Activated naive CD4-positive, alpha-beta T cell treated with anti-CD3 and anti-CD28 coated beads, Interleukin-2, amount 10 ng/mL, durations not matched to agents 7 days and 5 days (primary cell): ENCODE results near the gene TENM4.

Experiments used
- CTCF ChIA-PET: fragments of 350-600 bp; sonication (Branson Sonifier 250); formaldehyde crosslinking; loops from one replicate; lab custom pipeline; 2021; ENCODE audit warnings: antibody characterized with exemption; lab: Charles Lee
- DNase-seq: peaks from one replicate; pipeline ENCODE4 v3.0.0-alpha.2; 2020
- H3K27ac Mint-ChIP-seq: one replicate; pipeline ENCODE4 v1.8.0; 2021; ENCODE audit warnings: mild to moderate bottlenecking, moderate library complexity, mixed read lengths
- H3K27me3 Mint-ChIP-seq: one replicate; pipeline ENCODE4 v1.8.0; 2021; ENCODE audit warnings: mild to moderate bottlenecking, mixed read lengths
- H3K36me3 Mint-ChIP-seq: one replicate; pipeline ENCODE4 v1.8.0; 2021; ENCODE audit warnings: mixed read lengths
- H3K4me1 Mint-ChIP-seq: one replicate; pipeline ENCODE4 v1.8.0; 2021; ENCODE audit warnings: mixed read lengths
- H3K4me3 Mint-ChIP-seq: one replicate; pipeline ENCODE4 v1.8.0; 2021; ENCODE audit warnings: mild to moderate bottlenecking, moderate library complexity, mixed read lengths
- H3K9me3 Mint-ChIP-seq: one replicate; pipeline ENCODE4 v1.8.0; 2021; ENCODE audit warnings: mixed read lengths

The TENM4 gene

DNA sequence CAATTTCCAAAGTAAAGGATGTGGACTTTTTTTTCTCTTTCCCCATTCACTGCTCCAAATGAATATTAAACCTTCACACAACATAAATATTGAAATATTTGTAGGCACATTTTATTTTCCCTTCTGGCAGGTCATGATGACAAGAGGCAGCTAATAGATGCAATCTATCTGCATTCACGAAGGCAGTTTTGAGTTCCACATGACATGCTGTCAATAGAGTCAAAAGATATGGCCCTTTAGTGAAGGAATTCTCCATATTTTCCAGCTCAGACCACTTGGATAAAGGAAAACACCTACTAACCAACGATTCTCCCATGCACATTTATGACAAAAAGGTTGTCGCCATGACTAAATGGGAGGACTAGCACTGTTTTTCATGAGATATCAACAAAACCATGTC lies 37.9 kb downstream of the TENM4 start:
- Mint-ChIP-seq H3K4me3 (no peak overlapping the region), H3K9me3 (no peaks in the 10 kb centered on the region), H3K27ac (no peak overlapping the region), H3K36me3 (no peaks in the 10 kb centered on the region), H3K27me3 (no peaks in the 10 kb centered on the region), H3K4me1 (no peaks in the 10 kb centered on the region)
- CTCF ChIA-PET: no interaction called here
- no peak for DNase-seq

DNA sequence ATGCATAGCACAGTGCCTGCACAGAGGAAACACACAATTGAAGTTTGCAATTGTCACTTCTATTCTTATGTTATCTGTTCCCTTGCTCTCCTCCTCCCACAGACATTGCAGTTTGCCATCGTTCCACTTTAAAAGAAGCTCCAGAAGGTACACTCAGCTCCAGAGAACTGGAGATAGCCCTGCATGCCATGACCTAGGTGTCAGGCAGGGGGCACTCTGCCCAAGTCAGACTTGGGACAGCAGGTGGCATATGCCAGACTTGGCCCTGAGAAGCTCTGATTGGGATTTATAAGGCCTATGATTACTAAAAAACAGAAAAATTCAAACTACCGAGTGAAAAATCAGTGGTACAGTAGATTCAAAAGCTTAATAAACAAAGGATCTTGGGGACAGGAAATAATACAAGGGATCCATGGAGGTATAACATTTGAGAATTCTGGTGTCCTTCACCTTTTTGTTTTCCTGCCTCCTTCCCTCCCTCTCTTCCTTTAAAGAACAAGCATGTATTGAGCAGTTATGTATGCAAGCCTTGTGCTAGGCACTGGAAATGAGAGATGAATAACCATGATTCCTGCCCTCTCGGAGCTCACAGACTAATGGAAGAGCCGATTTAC lies 40.0 kb downstream of the TENM4 start:
- no peaks in the 10 kb centered on the region for H3K36me3 Mint-ChIP-seq
- no peak overlapping the region for H3K4me3 Mint-ChIP-seq
- no peaks in the 10 kb centered on the region for H3K27me3 Mint-ChIP-seq
- DNase-seq: no peak
- H3K4me1 Mint-ChIP-seq: no peaks in the 10 kb centered on the region
- CTCF ChIA-PET: no interaction called here
- H3K9me3 Mint-ChIP-seq: no peaks in the 10 kb centered on the region
- no peak overlapping the region for H3K27ac Mint-ChIP-seq

DNA sequence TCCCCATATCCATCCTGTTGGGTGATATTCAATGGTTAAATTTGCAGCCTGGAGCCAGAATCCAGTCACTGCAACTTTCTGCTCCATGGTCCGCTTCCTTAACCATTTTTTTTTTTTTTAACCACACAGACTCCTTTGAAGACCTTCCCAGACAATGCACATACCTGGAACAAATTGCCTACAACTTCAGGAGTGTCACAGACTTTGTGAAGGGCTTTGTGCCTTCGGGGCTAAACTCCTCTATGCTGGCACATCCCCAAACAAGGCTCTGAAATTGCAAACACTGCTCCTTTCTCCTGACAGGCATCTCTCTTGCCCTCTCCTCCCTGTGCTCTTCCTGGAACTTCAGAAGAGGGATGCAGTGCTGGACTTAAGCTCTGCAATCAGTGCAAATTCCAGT lies 40.6 kb downstream of the TENM4 start:
- Mint-ChIP-seq H3K36me3 (no peaks in the 10 kb centered on the region), H3K27ac (no peak overlapping the region), H3K4me1 (no peaks in the 10 kb centered on the region), H3K27me3 (no peaks in the 10 kb centered on the region), H3K9me3 (no peaks in the 10 kb centered on the region), H3K4me3 (no peak overlapping the region)
- CTCF ChIA-PET: no interaction called here
- DNase-seq: no peak

DNA sequence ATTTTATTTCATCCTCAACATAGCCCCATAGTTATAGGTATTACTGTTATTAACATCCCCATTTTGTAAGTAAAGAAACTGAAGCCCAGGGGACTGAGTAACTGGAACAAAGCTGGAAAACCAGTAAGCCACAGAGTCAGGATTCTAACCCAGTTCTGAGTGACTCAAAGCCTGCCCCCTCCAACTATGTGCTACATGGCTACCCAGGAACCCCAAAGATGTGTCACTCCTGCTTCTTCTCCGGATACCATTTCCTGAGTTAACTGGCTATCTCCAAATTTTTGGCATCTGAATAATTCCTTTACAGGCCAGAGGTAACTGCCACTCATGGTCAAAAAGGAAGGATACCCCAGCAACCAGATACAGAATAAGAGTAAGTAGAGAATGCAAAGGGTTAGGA lies 43.6 kb downstream of the TENM4 start:
- CTCF ChIA-PET: no interaction called here
- Mint-ChIP-seq H3K9me3 (no peaks in the 10 kb centered on the region), H3K4me3 (no peak overlapping the region), H3K27ac (no peak overlapping the region), H3K4me1 (no peaks in the 10 kb centered on the region), H3K36me3 (no peaks in the 10 kb centered on the region), H3K27me3 (no peaks in the 10 kb centered on the region)
- no peak for DNase-seq

DNA sequence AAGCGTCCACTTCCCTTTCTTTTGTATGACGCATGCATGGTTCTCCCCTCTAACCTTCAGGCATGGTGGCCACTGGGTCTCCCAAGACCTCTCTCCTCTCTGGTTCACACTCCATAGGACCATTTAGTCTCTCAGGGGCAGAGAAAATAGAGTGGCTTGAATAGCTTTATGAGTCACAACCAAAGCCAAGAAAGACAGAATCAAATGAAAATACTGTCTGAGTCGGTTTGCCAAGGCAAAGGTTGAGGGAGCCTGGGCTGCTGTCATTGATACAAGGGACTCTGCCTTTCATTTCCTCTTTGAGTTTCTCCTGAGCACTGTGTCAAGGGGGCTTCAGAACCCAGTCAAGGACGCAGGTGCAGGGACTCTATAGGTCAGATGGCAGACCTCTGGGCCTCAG lies 44.2 kb downstream of the TENM4 start:
- Mint-ChIP-seq H3K9me3 (no peaks in the 10 kb centered on the region), H3K27me3 (no peaks in the 10 kb centered on the region), H3K36me3 (no peaks in the 10 kb centered on the region), H3K27ac (no peak overlapping the region), H3K4me3 (no peak overlapping the region), H3K4me1 (no peaks in the 10 kb centered on the region)
- no peak for DNase-seq
- CTCF ChIA-PET: no interaction called here

DNA sequence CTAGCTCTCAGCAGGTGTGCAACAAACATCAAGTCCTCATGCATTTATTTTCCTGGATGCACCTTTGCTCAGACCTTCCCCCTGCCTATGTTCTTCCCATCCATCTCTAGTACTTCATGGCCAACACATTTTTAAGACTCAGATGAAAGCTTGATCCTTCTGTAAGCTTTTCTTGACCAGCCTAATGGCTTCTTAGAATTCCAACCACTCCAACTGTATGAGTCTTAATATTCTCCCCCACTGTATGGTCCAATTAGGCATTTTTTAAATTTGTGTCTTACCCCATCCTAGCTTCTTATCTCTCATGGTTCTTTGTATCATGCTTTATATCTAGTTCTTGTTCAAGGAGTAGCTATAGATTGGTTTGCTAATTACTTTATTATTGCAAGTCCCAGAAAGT lies 44.8 kb downstream of the TENM4 start:
- no peak for DNase-seq
- CTCF ChIA-PET: no interaction called here

DNA sequence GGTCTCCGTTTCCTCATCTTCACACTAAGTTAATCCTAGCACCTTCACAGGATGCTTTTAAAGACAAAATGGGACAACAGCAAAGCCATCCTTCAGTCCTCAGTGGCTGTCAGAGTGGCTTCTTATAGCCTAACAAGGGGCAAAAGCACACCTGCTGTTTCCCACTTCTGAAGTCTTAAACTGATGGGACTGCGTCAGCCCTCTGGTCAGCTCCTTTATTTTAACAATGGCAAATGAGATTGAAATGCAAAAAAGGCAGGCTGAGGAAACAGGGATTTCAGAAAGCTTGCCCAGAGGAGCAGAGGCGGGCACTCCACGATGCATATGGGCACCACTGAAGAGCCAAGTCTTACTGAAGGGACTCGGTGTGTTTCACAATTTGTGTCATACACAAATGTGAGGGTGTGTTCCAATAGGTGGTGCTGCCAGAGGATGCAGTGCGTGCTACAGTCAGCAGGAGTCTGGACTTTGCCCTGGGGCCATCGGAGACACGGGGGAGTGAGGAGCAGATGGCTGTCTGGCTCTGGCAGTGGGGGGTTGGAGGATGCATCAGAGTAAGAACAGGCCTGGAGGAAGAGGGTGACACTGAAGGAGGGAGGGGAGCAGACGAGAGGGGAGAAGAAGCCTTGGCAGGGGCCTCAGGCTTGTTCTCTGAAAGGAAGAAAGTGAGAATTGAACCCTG lies 47.3 kb downstream of the TENM4 start:
- CTCF ChIA-PET: interaction anchor here (1.0 kb wide), 1 partner anchor 16 kb away, joined by 3 read pairs; no protein-coding TSS in a partner anchor
- no peak for DNase-seq
- Mint-ChIP-seq H3K9me3 (no peaks in the 10 kb centered on the region), H3K27ac (no peak overlapping the region), H3K36me3 (no peaks in the 10 kb centered on the region), H3K27me3 (peaks cover 4% of the 10 kb centered on the region), H3K4me3 (no peak overlapping the region), H3K4me1 (no peaks in the 10 kb centered on the region)

More for the DNA sequence above, 44.8 kb downstream of the TENM4 start:
- H3K4me1 Mint-ChIP-seq: no peaks in the 10 kb centered on the region
- H3K4me3 Mint-ChIP-seq: no peak overlapping the region
- H3K9me3 Mint-ChIP-seq: no peaks in the 10 kb centered on the region
- no peak overlapping the region for H3K27ac Mint-ChIP-seq
- no peaks in the 10 kb centered on the region for H3K36me3 Mint-ChIP-seq
- H3K27me3 Mint-ChIP-seq: no peaks in the 10 kb centered on the region

DNA sequence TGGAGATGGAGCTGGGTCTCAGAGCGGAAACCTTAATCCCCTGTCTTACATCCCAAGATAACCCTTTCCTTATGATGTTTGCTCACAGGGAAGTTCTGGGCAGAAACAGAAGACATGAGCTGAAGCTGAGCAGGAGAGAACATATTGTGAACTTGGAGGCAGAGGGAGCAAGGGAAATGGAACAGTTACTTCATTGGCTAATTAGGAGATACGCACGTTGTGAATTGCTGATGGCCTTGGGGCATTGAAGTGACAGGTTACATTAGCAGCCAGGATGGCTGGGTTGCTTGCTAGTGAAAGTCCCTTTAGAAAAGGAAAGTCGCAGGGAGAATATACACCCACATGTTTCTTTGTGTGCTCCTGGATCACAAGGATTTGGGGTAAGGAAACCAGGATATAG lies 48.7 kb downstream of the TENM4 start:
- CTCF ChIA-PET: no interaction called here
- peaks cover 5% of the 10 kb centered on the region for H3K27me3 Mint-ChIP-seq

DNA sequence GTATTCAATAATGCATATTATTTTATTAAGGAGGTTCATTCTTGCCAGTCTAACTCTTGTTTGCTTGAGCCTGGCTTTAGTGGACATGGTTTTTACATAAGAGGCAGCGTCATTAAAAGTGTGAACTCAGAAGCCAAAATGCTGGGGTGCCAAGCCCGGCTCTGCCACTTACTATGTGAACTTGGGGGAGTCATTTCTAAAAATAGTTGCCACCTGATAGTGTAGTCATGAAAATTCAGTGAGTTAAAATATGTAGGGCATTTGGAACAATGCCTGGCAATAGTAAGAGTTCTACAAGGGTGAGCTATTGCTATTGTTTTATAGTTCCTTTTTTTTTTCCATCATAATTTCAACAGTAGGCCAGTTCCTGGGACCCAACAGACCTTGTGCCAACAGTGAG lies 49.9 kb downstream of the TENM4 start:
- Mint-ChIP-seq H3K36me3 (no peaks in the 10 kb centered on the region), H3K27ac (no peak overlapping the region), H3K9me3 (no peaks in the 10 kb centered on the region), H3K4me3 (no peak overlapping the region), H3K27me3 (peaks cover 5% of the 10 kb centered on the region), H3K4me1 (no peaks in the 10 kb centered on the region)
- CTCF ChIA-PET: no interaction called here
- DNase-seq: no peak

More for the DNA sequence above, 48.7 kb downstream of the TENM4 start:
- Mint-ChIP-seq H3K4me3 (no peak overlapping the region), H3K27ac (no peak overlapping the region), H3K4me1 (no peaks in the 10 kb centered on the region), H3K9me3 (no peaks in the 10 kb centered on the region), H3K36me3 (no peaks in the 10 kb centered on the region)
- no peak for DNase-seq

DNA sequence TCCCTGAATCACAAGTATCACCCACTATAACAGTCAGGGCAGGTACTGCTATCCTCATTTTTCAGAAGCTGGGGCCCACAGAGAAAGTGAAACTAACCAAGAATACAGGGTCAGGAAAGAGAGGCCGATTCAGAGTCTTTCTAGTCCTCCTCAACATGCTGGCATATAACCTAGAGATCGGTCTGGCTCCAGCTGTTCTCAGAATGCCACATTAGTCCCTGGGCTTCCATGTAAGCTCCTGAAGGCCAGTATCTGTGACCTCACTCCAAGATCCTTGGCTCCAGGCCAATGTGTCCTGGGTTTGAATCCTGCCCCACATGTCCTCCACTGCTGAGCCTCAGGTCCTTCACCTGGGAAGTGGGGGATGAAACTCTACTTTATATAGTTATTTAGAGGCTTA lies 50.4 kb downstream of the TENM4 start:
- Mint-ChIP-seq H3K36me3 (no peaks in the 10 kb centered on the region), H3K4me3 (no peak overlapping the region), H3K27ac (no peak overlapping the region), H3K9me3 (no peaks in the 10 kb centered on the region), H3K4me1 (no peaks in the 10 kb centered on the region), H3K27me3 (peaks cover 5% of the 10 kb centered on the region)
- CTCF ChIA-PET: no interaction called here
- no peak for DNase-seq

DNA sequence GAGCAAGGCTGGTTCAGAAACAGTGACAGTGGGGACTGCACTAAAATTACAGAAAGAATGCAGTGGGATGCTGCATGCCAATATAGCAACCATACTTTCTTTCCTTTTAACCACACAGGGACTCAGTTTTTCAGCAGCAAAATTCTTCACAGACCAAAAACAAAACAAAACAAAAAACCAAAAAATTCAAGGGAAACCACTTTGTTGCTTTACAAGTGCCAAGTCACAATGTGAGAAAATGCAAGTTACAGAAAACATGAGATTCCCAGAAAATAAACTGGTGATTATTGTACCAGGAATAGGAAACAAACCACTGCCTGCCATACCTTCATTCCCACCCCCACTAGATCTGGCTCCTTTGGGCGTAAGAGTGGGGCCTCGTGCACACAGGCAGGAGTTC lies 52.6 kb downstream of the TENM4 start:
- DNase-seq: no peak
- Mint-ChIP-seq H3K4me3 (no peak overlapping the region), H3K36me3 (no peaks in the 10 kb centered on the region), H3K4me1 (no peaks in the 10 kb centered on the region), H3K9me3 (peaks cover under 1% of the 10 kb centered on the region), H3K27ac (no peak overlapping the region), H3K27me3 (peaks cover 5% of the 10 kb centered on the region)
- CTCF ChIA-PET: no interaction called here

DNA sequence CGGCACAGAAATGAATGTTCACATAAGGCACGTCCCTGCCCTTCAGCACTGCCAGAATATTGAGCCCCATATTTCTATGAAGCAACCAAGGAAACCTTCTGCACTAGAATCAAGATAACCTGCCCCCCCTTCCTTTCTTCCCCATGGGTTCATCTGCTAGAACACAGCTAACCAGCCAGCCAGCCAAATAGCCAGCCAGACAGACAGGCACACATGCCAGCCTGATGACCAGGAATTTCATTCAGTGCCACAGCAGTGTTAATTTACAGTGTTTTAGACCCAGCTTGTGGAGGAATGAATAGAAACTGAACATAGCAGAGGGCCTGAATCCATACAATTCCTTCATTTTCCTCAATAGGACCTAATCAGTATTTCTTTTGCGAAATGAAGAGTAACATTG lies 57.0 kb downstream of the TENM4 start:
- Mint-ChIP-seq H3K36me3 (no peaks in the 10 kb centered on the region), H3K27ac (no peak overlapping the region), H3K27me3 (peaks cover 4% of the 10 kb centered on the region), H3K4me1 (no peaks in the 10 kb centered on the region), H3K4me3 (no peak overlapping the region), H3K9me3 (peaks cover 2% of the 10 kb centered on the region)
- no peak for DNase-seq
- CTCF ChIA-PET: no interaction called here

DNA sequence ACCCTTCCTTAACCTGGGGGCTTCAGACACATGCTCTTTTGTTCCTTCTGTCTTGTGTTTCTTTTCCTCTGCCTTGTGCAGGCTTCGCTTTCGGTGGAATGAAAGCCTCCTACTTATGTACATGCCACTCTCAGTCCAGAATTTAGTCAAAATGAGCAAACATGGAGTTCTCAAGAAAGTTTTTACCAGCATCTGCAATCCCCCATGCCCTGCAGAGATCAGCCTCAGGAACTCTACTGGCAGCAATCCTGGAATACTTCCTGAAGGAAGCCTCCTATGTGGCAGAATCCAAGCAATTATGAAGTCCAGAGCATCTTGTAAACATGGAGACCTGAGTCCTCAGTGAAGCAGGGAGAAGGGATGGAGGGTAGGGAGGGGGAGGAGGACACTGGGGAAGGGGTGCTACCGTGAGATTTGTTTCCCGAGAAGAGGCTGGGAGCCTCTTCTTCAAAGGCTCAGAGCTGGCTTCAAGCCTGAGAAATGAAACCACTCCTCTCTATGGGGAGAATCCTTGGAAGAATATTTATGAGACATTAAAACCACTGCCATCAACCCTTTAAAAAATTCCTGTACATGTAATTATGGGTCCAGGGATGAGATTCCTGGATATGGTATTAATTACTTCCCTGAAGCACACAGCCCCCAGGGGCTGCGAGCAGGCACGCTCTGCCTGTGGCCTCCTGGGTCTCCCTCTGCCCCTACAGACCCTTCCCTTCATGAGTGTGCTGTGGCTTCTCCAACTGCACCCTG lies 58.4 kb downstream of the TENM4 start:
- Mint-ChIP-seq H3K27ac (no peak overlapping the region), H3K36me3 (no peaks in the 10 kb centered on the region)
- CTCF ChIA-PET: no interaction called here

DNA sequence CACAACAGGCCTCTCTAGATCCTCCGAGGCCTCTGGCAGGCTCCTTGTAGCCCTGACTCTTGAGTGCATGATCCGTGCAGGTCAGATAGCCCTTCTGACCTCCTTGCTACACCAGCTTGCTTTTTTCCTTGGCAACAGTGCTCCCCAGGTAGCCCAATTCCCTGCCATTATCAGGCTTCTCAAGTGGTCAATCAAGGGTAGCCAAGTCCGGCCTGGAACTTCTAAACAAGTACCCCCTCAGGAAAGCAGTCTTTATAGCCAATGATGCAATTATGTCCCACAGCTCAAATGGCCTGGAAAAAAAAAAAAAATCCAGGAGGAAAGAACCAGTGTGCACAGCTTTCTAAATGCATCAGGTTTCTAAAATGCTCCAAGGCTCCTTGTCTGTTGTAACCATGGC lies 59.8 kb downstream of the TENM4 start:
- no peak overlapping the region for H3K4me3 Mint-ChIP-seq
- no peaks in the 10 kb centered on the region for H3K27me3 Mint-ChIP-seq
- no peaks in the 10 kb centered on the region for H3K36me3 Mint-ChIP-seq
- H3K4me1 Mint-ChIP-seq: no peaks in the 10 kb centered on the region
- no peak overlapping the region for H3K27ac Mint-ChIP-seq
- CTCF ChIA-PET: no interaction called here
- H3K9me3 Mint-ChIP-seq: peaks cover 2% of the 10 kb centered on the region
- DNase-seq: no peak

More for the DNA sequence above, 58.4 kb downstream of the TENM4 start:
- Mint-ChIP-seq H3K4me3 (no peak overlapping the region), H3K27me3 (no peaks in the 10 kb centered on the region), H3K9me3 (peaks cover 2% of the 10 kb centered on the region), H3K4me1 (no peaks in the 10 kb centered on the region)
- DNase-seq: no peak

DNA sequence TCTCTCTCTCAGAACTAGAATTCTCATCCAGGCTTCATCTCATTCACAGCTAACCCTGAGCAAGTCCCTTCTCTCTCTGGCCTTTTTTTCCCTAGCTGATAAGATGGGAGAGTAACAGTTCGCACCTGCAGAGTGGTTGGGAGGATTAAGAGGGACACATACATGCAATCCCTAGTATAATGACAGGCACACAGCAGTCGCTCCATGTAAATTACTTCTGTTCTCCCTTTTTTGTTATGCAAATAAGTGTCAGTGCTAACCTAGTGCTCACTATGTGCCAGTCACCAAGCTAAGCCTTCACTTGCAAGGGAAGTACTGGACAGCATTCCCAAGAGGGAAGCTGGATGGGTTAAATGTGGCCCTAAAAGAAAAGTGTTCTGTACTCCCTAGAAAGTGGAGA lies 63.4 kb downstream of the TENM4 start:
- no peak overlapping the region for H3K27ac Mint-ChIP-seq
- H3K4me3 Mint-ChIP-seq: no peak overlapping the region
- H3K9me3 Mint-ChIP-seq: no peaks in the 10 kb centered on the region
- H3K4me1 Mint-ChIP-seq: no peaks in the 10 kb centered on the region
- no peaks in the 10 kb centered on the region for H3K36me3 Mint-ChIP-seq
- CTCF ChIA-PET: no interaction called here
- DNase-seq: no peak
- no peaks in the 10 kb centered on the region for H3K27me3 Mint-ChIP-seq
